Prostate gland (tissue), 2 donors: Measurements from ENCODE around the gene STEAP3. TPM values are rescaled to one million over a fixed set of nuclear protein-coding genes. Genes with fewer than 3 reads are reported as not detected.

Source experiments
- DNase-seq: peaks from one replicate; pipeline ENCODE4 v3.0.0-alpha.2; 2019; ENCODE audit warnings: low spot score
- H3K27ac ChIP-seq, 2 donors: fragments of 200-600 bp; sonication (generic); 2 replicates each; pipeline ENCODE4 v1.5.1; 2017 to 2019
- H3K27me3 ChIP-seq: fragments of 200-600 bp; sonication (generic); replicated peaks from 2 replicates; pipeline ENCODE4 v1.5.1; 2019; ENCODE audit not compliant: insufficient read depth
- H3K36me3 ChIP-seq, 2 donors: fragments of 200-600 bp; sonication (generic); 1 replicate in 1 of 2; 2 replicates in 1 of 2; pipeline versions ENCODE4 v1.5.1 to v1.8.1; 2017 to 2019
- H3K4me1 ChIP-seq: fragments of 200-600 bp; sonication (generic); replicated peaks from 2 replicates; pipeline ENCODE4 v1.5.1; 2019
- H3K4me3 ChIP-seq, 2 donors: fragments of 200-600 bp; sonication (generic); 2 replicates each; pipeline ENCODE4 v1.5.1; 2017 to 2019
- H3K9me3 ChIP-seq: fragments of 200-600 bp; sonication (generic); 2 replicates; pipeline ENCODE4 v1.5.1; 2017
- CTCF ChIP-seq, 4 experiments: fragments of 200-600 bp in 2 of 4; fragments of 450-650 bp in 2 of 4; sonication (generic) in 2 of 4; IDR thresholded peaks; 1 replicate in 3 of 4; 2 replicates in 1 of 4; pipeline ENCODE4 v1.5.1; 2016 to 2019; ENCODE audit warnings: antibody characterized with exemption in 4 of 4, mild to moderate bottlenecking in 2 of 4, moderate library complexity in 2 of 4
- POLR2A ChIP-seq: fragments of 450-650 bp; IDR thresholded peaks from one replicate; pipeline ENCODE4 v1.6.1; 2016; ENCODE audit warnings: antibody characterized with exemption, mild to moderate bottlenecking
- POLR2AphosphoS5 ChIP-seq: sonication (generic); formaldehyde crosslinking; IDR thresholded peaks from one replicate; pipeline ENCODE4 v1.6.1; 2017; ENCODE audit warnings: antibody characterized with exemption
- WGBS: methylation state at CpG from one replicate; pipeline ENCODE4 v1.1.5; 2018; 5-methylcytosine and 5-hydroxymethylcytosine counted together
- intact Hi-C: fragments of 100-400 bp; cut with DNase I; formaldehyde crosslinking; loops from one replicate; pipeline ENCODE4 v1.14.2; 2022
- total RNA-seq, 2 donors: library from RNA; depleted of rRNA; stranded (reverse); fragments of >200 nt; gene quantifications; one replicate each; pipeline ENCODE4 v1.1.0, GENCODE V29; 2016

Gene STEAP3
- total RNA-seq, 2 donors from 2014 or later = 15.3 to 25.1 TPM

- Histone ChIP-seq H3K4me1 (no peaks in the 10 kb centered on the region), H3K9me3 (no peaks in the 10 kb centered on the region), H3K27ac (no peak overlapping the region), H3K36me3 (no peaks in the 10 kb centered on the region), H3K4me3 (no peak overlapping the region), H3K27me3 (no peaks in the 10 kb centered on the region)
- intact Hi-C loops = no loop called here
- no peak for DNase-seq
- WGBS = 39% methylated on average over 8 of the region's 8 CpGs
- TF ChIP-seq CTCF (IDR thresholded peaks at IDR 0.05) (no peak), POLR2A (no peak), POLR2AphosphoS5 (no peak)
Measured at GRCh38 chr2:119190321-119191111, 33.1 kb upstream of the STEAP3 start.

DNA sequence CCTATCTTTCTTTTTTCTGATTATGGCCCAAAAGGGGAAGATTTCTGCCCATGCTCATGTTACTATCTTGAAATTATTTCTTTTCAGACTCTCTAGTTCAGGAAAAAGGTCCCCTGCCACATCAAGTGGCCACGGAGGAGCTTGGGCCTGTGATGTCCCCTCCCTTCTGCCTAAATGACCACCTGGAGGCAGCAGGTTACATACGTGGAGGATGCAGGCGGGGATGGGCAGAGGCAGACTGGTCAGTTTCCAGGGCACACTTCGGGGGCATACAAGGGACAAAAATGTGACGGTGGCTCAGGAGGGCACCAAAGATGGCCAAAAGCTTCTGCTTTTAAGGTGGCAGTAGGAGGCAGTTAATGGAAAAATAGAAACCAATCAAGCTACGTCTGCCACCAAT, 30.7 kb upstream of the STEAP3 start:
- WGBS = 65% methylated on average over 6 of the region's 6 CpGs
- TF ChIP-seq POLR2A = no peak
- no peak for TF ChIP-seq CTCF (IDR thresholded peaks at IDR 0.05)
- no peak for TF ChIP-seq POLR2AphosphoS5
- Histone ChIP-seq H3K4me3 (no peak overlapping the region), H3K27me3 (no peaks in the 10 kb centered on the region), H3K36me3 (no peaks in the 10 kb centered on the region), H3K9me3 (no peaks in the 10 kb centered on the region), H3K27ac (no peak overlapping the region), H3K4me1 (no peaks in the 10 kb centered on the region)
- intact Hi-C loops = no loop called here
- no peak for DNase-seq

GRCh38 chr2:119195001-119195400, 28.6 kb upstream of the STEAP3 start:
- intact Hi-C loops = no loop called here
- no peak overlapping the region for H3K27ac ChIP-seq
- WGBS = 85% methylated on average over 5 of the region's 5 CpGs
- H3K9me3 ChIP-seq = no peaks in the 10 kb centered on the region
- no peak overlapping the region for H3K4me3 ChIP-seq
- no peak for TF ChIP-seq CTCF (IDR thresholded peaks at IDR 0.05)
- TF ChIP-seq POLR2AphosphoS5 = no peak
- TF ChIP-seq POLR2A = no peak
- no peaks in the 10 kb centered on the region for H3K27me3 ChIP-seq
- H3K4me1 ChIP-seq = no peaks in the 10 kb centered on the region
- H3K36me3 ChIP-seq = no peaks in the 10 kb centered on the region
- DNase-seq = no peak

- 12% methylated on average over 2 of the region's 2 CpGs for WGBS
- H3K4me3 ChIP-seq = no peak overlapping the region
- TF ChIP-seq POLR2AphosphoS5 = no peak
- TF ChIP-seq POLR2A = no peak
- TF ChIP-seq CTCF (IDR thresholded peaks at IDR 0.05) = no peak
- no peaks in the 10 kb centered on the region for H3K4me1 ChIP-seq
- no peaks in the 10 kb centered on the region for H3K9me3 ChIP-seq
- no peaks in the 10 kb centered on the region for H3K36me3 ChIP-seq
- H3K27ac ChIP-seq = no peak overlapping the region
- H3K27me3 ChIP-seq = no peaks in the 10 kb centered on the region
- DNase-seq = no peak
- intact Hi-C loops = no loop called here
Measured at GRCh38 chr2:119195887-119196286, 27.7 kb upstream of the STEAP3 start.
